ENCODE results near the gene MRE11.
A peak's percentile ranks its signal among the peaks of the same experiment; 100 is the strongest.

Gene MRE11

GRCh38 chr11:94494126-94494680 lies 559 bp upstream of the MRE11 start:
- no peaks in the 10 kb centered on the region for H3K36me3 ChIP-seq (ENCODE audit: control insufficient read depth, insufficient read depth, low read length)

GRCh38 chr11:94486068-94486467 lies 7.6 kb downstream of the MRE11 start:
- Histone ChIP-seq H3K9me3 (ENCODE audit: control insufficient read depth, low read length) (no peaks in the 10 kb centered on the region), H3K4me1 (ENCODE audit: control insufficient read depth, insufficient read depth, low read length) (no peaks in the 10 kb centered on the region), H3K27me3 (ENCODE audit: control insufficient read depth, insufficient read depth, low read length) (no peaks in the 10 kb centered on the region), H3K36me3 (ENCODE audit: control insufficient read depth, insufficient read depth, low read length) (no peaks in the 10 kb centered on the region), H3K4me3 (ENCODE audit: low read length) (no peak overlapping the region), H3K9ac (ENCODE audit: low read length) (no peak overlapping the region)

More at GRCh38 chr11:94494126-94494680, 559 bp upstream of the MRE11 start:
- H3K9ac ChIP-seq (ENCODE audit: low read length) = peak overlapping the region; percentile 86
- H3K4me3 ChIP-seq (ENCODE audit: low read length) = peak overlapping the region; percentile 99
- H3K4me1 ChIP-seq (ENCODE audit: control insufficient read depth, insufficient read depth, low read length) = no peaks in the 10 kb centered on the region
- no peaks in the 10 kb centered on the region for H3K9me3 ChIP-seq (ENCODE audit: control insufficient read depth, low read length)
- H3K27me3 ChIP-seq (ENCODE audit: control insufficient read depth, insufficient read depth, low read length) = no peaks in the 10 kb centered on the region

GRCh38 chr11:94481342-94481741 lies 12.3 kb downstream of the MRE11 start:
- Histone ChIP-seq H3K36me3 (ENCODE audit: control insufficient read depth, insufficient read depth, low read length) (no peaks in the 10 kb centered on the region), H3K27me3 (ENCODE audit: control insufficient read depth, insufficient read depth, low read length) (no peaks in the 10 kb centered on the region), H3K9me3 (ENCODE audit: control insufficient read depth, low read length) (no peaks in the 10 kb centered on the region)

GRCh38 chr11:94477624-94478023 lies 16.0 kb downstream of the MRE11 start:
- no peaks in the 10 kb centered on the region for H3K4me1 ChIP-seq (ENCODE audit: control insufficient read depth, insufficient read depth, low read length)
- H3K27me3 ChIP-seq (ENCODE audit: control insufficient read depth, insufficient read depth, low read length) = no peaks in the 10 kb centered on the region
- no peak overlapping the region for H3K4me3 ChIP-seq (ENCODE audit: low read length)
- no peaks in the 10 kb centered on the region for H3K36me3 ChIP-seq (ENCODE audit: control insufficient read depth, insufficient read depth, low read length)
- H3K9me3 ChIP-seq (ENCODE audit: control insufficient read depth, low read length) = no peaks in the 10 kb centered on the region
- H3K9ac ChIP-seq (ENCODE audit: low read length) = no peak overlapping the region

More at GRCh38 chr11:94481342-94481741, 12.3 kb downstream of the MRE11 start:
- Histone ChIP-seq H3K9ac (ENCODE audit: low read length) (no peak overlapping the region), H3K4me3 (ENCODE audit: low read length) (no peak overlapping the region), H3K4me1 (ENCODE audit: control insufficient read depth, insufficient read depth, low read length) (no peaks in the 10 kb centered on the region)

GRCh38 chr11:94472916-94473799 lies 20.5 kb downstream of the MRE11 start:
- H3K27me3 ChIP-seq (ENCODE audit: control insufficient read depth, insufficient read depth, low read length) = no peaks in the 10 kb centered on the region
- H3K36me3 ChIP-seq (ENCODE audit: control insufficient read depth, insufficient read depth, low read length) = no peaks in the 10 kb centered on the region
- H3K9me3 ChIP-seq (ENCODE audit: control insufficient read depth, low read length) = no peaks in the 10 kb centered on the region
- no peak overlapping the region for H3K9ac ChIP-seq (ENCODE audit: low read length)
- H3K4me1 ChIP-seq (ENCODE audit: control insufficient read depth, insufficient read depth, low read length) = no peaks in the 10 kb centered on the region
- H3K4me3 ChIP-seq (ENCODE audit: low read length) = no peak overlapping the region

- Histone ChIP-seq H3K9ac (ENCODE audit: low read length) (no peak overlapping the region), H3K27me3 (ENCODE audit: control insufficient read depth, insufficient read depth, low read length) (no peaks in the 10 kb centered on the region), H3K4me3 (ENCODE audit: low read length) (no peak overlapping the region), H3K9me3 (ENCODE audit: control insufficient read depth, low read length) (no peaks in the 10 kb centered on the region), H3K4me1 (ENCODE audit: control insufficient read depth, insufficient read depth, low read length) (no peaks in the 10 kb centered on the region), H3K36me3 (ENCODE audit: control insufficient read depth, insufficient read depth, low read length) (no peaks in the 10 kb centered on the region)
These were observed 24.2 kb downstream of the MRE11 start for GRCh38 chr11:94469416-94469815.

- H3K9me3 ChIP-seq (ENCODE audit: control insufficient read depth, low read length) = no peaks in the 10 kb centered on the region
- H3K36me3 ChIP-seq (ENCODE audit: control insufficient read depth, insufficient read depth, low read length) = no peaks in the 10 kb centered on the region
- no peaks in the 10 kb centered on the region for H3K4me1 ChIP-seq (ENCODE audit: control insufficient read depth, insufficient read depth, low read length)
- no peaks in the 10 kb centered on the region for H3K27me3 ChIP-seq (ENCODE audit: control insufficient read depth, insufficient read depth, low read length)
- no peak overlapping the region for H3K9ac ChIP-seq (ENCODE audit: low read length)
- no peak overlapping the region for H3K4me3 ChIP-seq (ENCODE audit: low read length)
These were observed 34.1 kb downstream of the MRE11 start for GRCh38 chr11:94459576-94459975.

- no peaks in the 10 kb centered on the region for H3K9me3 ChIP-seq (ENCODE audit: control insufficient read depth, low read length)
- H3K4me1 ChIP-seq (ENCODE audit: control insufficient read depth, insufficient read depth, low read length) = no peaks in the 10 kb centered on the region
- no peak overlapping the region for H3K9ac ChIP-seq (ENCODE audit: low read length)
- no peaks in the 10 kb centered on the region for H3K27me3 ChIP-seq (ENCODE audit: control insufficient read depth, insufficient read depth, low read length)
- H3K36me3 ChIP-seq (ENCODE audit: control insufficient read depth, insufficient read depth, low read length) = no peaks in the 10 kb centered on the region
- no peak overlapping the region for H3K4me3 ChIP-seq (ENCODE audit: low read length)
These were observed 36.3 kb downstream of the MRE11 start for GRCh38 chr11:94457118-94458029.

- Histone ChIP-seq H3K36me3 (ENCODE audit: control insufficient read depth, insufficient read depth, low read length) (no peaks in the 10 kb centered on the region), H3K4me3 (ENCODE audit: low read length) (no peak overlapping the region)
These were observed 37.8 kb downstream of the MRE11 start for GRCh38 chr11:94455861-94456260.

GRCh38 chr11:94454301-94454700 lies 39.3 kb downstream of the MRE11 start:
- Histone ChIP-seq H3K9me3 (ENCODE audit: control insufficient read depth, low read length) (no peaks in the 10 kb centered on the region), H3K4me1 (ENCODE audit: control insufficient read depth, insufficient read depth, low read length) (no peaks in the 10 kb centered on the region), H3K27me3 (ENCODE audit: control insufficient read depth, insufficient read depth, low read length) (no peaks in the 10 kb centered on the region), H3K9ac (ENCODE audit: low read length) (no peak overlapping the region), H3K36me3 (ENCODE audit: control insufficient read depth, insufficient read depth, low read length) (no peaks in the 10 kb centered on the region), H3K4me3 (ENCODE audit: low read length) (no peak overlapping the region)

More at GRCh38 chr11:94455861-94456260, 37.8 kb downstream of the MRE11 start:
- no peaks in the 10 kb centered on the region for H3K9me3 ChIP-seq (ENCODE audit: control insufficient read depth, low read length)
- no peaks in the 10 kb centered on the region for H3K4me1 ChIP-seq (ENCODE audit: control insufficient read depth, insufficient read depth, low read length)
- no peak overlapping the region for H3K9ac ChIP-seq (ENCODE audit: low read length)
- no peaks in the 10 kb centered on the region for H3K27me3 ChIP-seq (ENCODE audit: control insufficient read depth, insufficient read depth, low read length)

GRCh38 chr11:94452988-94453387 lies 40.7 kb downstream of the MRE11 start:
- Histone ChIP-seq H3K9ac (ENCODE audit: low read length) (no peak overlapping the region), H3K4me1 (ENCODE audit: control insufficient read depth, insufficient read depth, low read length) (no peaks in the 10 kb centered on the region), H3K27me3 (ENCODE audit: control insufficient read depth, insufficient read depth, low read length) (no peaks in the 10 kb centered on the region), H3K9me3 (ENCODE audit: control insufficient read depth, low read length) (no peaks in the 10 kb centered on the region), H3K36me3 (ENCODE audit: control insufficient read depth, insufficient read depth, low read length) (no peaks in the 10 kb centered on the region), H3K4me3 (ENCODE audit: low read length) (no peak overlapping the region)

GRCh38 chr11:94450048-94450447 lies 43.6 kb downstream of the MRE11 start:
- H3K4me1 ChIP-seq (ENCODE audit: control insufficient read depth, insufficient read depth, low read length) = no peaks in the 10 kb centered on the region
- H3K9me3 ChIP-seq (ENCODE audit: control insufficient read depth, low read length) = no peaks in the 10 kb centered on the region
- no peak overlapping the region for H3K9ac ChIP-seq (ENCODE audit: low read length)
- no peaks in the 10 kb centered on the region for H3K36me3 ChIP-seq (ENCODE audit: control insufficient read depth, insufficient read depth, low read length)
- no peaks in the 10 kb centered on the region for H3K27me3 ChIP-seq (ENCODE audit: control insufficient read depth, insufficient read depth, low read length)
- no peak overlapping the region for H3K4me3 ChIP-seq (ENCODE audit: low read length)

Measured in mucosa of stomach (tissue), 1 donor.